ENCODE results near the gene CUEDC1.
"Not testable (repeated sequence)": the region's sequence is repeated elsewhere in the genome, so short reads cannot be mapped to it uniquely, and the experiment has no call there.

The CUEDC1 gene

DNA sequence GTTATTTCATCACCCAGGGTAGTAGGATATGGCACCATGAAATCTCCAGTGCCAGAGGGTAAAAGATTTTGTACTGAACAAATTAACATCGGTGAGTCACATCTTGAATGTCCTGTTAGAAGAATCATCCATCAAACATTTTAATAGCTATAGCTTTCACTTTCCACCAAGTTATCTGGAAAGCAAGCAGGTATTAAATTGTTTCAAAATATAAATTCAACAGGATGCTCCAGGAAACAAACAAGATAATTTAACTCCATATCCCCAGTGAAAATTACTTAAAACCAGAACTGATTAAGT, 30.4 kb upstream of the CUEDC1 start:
- DNase-seq (ENCODE audit: low read depth in 4 of 4, low spot score in 1 of 4), result no peak

DNA sequence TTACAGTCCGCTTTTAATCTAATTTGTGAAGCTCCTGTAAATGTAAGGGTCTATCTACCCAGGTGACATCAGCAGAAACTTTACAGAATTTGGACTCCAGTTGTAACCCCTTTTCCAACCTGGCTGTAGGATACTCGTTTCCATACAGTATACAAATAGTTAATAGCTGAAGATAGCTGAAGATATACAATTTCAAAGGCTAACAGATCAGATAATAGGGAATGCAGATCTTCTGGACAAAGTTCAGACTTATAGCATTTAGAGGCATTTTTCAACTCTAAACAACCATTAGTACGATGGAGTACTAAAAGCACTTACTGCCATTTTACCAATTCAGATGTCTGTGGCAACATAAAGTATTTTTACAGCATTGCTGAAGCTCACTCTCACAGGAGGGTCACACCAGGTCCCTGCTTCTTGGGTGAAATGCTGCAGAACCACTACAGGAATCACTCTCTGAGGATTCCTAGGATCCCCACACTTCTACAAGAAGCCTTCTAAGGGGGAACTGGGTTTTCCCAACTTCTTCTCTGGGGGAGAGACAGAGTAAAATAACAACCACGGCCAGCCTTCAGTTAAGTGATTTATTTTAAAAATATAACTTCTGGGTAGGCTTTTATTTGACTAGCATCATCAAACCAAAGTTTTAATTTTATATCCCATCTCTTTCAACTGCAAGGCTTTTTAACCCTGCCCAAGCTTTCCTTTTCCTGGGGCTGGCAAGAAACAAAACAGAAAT, 29.9 kb upstream of the CUEDC1 start:
- no peak for DNase-seq (ENCODE audit: low read depth in 4 of 4, low spot score in 1 of 4)

DNA sequence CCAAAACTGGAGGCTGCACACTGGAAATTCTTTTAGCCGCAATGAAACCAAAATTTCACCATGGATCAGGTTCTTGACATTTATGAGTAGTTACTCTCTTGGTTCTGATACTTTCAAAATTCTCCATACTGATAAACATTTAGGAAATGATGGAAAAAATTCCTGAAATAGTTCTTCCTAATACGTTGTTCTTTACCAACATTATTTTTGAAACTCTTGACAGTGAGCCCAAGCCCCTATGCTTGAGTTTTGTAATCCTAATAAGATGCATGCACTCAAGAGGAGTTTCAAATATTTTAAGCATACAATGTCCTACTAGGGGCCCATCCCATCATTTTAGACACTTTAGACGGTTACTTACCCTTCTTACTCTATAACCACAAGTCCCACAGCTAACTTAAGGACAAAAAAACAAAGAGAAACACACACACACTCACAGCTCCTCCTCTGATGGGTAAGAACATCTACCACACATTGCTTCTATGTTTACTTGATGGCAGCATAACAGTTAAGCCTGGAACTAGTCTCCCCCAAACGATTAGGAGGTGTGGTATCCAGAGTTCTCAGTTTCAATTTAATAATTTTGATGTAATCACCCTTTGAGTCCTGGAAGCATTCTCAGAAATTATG, 29.2 kb upstream of the CUEDC1 start:
- DNase-seq (ENCODE audit: low read depth in 4 of 4, low spot score in 1 of 4), result no peak

DNA sequence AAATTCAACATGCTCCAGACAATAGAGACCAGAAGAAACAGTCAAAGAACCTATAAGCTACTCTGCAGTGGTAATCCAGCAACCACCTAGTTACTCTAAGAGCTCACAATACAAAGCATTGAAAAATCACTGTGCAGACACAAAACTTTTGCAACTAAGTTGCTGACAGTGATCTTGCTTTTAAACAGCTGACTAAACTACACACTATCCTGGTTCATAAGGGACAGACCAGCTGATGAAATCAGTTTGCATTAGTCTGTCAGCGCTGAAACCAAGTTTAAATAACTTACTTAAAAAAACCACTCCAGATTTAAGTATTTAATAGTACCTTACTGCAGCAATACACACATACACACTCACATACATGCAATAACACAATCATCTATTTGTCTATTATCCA, 28.2 kb upstream of the CUEDC1 start:
- DNase-seq (ENCODE audit: low read depth in 4 of 4, low spot score in 1 of 4), result no peak

DNA sequence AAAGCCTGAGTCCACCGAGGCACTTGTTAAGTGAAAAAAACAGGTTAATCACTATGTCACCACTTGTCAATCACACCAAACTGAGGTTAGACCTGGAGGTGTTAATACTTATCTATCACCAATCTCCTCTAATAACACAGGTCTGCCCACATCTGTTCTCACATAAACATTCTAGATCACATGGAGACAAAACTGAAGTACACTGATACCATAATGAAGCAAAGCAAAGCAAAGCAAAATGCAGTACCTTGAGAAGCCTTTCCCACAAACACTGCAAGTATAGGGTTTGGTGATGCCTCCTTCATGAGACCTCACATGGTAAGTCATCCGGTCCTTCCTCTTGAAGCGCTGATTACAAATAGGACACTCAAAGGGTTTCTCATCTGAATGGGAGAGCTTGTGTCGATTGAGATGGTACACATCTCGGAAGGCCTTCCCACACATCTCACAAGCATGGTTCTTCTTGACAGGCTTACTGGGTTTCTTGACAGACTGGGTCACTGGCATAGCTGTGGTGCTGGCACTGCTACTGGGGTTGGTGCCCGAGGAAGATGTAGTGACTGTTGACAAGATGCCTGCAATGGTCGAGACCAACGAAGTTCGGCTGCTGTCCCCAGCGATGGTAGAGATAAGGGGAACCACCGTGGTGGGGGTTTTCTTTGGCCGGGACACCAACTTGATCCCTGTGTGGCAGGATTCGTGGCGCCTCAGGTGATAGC, 27.4 kb upstream of the CUEDC1 start:
- no peak for DNase-seq (ENCODE audit: low read depth in 4 of 4, low spot score in 1 of 4)

DNA sequence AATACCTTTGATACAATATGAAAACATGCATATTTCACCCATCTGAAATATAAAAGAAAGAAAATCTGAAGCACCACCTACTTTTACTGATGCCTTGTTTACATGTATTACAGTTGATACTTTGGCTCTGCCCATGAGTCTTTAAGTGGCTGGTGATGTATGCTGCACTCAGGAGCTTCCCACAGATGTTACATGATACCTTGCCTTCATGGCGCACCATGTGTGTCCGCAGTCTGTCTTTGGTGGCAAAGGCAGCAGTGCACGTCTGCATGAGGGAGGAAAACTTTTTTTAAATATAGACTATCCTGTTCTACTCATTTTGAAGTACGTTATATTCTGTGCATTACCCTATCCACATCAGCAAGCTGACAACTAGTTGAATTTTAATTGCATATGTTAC, 25.3 kb upstream of the CUEDC1 start:
- DNase-seq (ENCODE audit: low read depth in 4 of 4, low spot score in 1 of 4), result no peak

DNA sequence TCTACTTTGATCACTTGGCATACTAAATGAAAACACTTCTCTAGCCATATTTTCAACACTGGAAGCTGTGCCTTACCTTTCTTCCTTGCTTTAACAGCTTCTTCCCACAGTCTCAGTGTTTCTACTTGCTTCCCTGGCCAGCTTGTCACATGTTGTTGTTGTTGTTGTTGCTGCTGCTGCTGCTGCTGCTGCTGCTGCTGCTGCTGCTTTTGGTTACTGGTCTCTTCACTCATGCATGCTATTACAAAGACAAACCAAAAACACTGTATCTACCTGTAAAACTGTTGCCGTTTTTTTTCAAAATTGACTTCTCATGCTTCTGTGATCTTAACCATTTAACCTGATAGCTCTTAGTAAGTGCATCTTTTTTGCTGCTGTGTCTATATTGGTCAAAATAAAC, 23.9 kb upstream of the CUEDC1 start:
- DNase-seq (ENCODE audit: low read depth in 4 of 4, low spot score in 1 of 4), result no peak

DNA sequence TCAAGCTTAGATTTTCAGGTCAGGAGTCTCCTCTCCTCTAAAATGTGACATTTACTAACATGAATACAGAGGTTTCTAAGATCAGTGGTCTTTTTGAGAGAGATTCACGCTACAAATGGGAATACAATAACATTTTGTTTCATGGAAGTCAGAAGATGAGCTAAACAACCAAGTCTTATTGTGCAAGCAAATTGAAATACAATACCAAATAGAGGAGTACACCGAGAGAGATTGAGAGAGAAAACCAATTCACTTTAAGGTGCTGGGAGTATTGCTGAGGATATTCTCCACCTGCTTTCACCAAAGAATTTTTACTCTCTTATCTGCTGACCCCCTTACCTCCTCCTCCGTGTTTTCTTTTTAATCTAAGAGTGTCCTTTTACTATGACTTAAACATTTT, 21.4 kb upstream of the CUEDC1 start:
- DNase-seq (ENCODE audit: low read depth in 4 of 4, low spot score in 1 of 4), result no peak

DNA sequence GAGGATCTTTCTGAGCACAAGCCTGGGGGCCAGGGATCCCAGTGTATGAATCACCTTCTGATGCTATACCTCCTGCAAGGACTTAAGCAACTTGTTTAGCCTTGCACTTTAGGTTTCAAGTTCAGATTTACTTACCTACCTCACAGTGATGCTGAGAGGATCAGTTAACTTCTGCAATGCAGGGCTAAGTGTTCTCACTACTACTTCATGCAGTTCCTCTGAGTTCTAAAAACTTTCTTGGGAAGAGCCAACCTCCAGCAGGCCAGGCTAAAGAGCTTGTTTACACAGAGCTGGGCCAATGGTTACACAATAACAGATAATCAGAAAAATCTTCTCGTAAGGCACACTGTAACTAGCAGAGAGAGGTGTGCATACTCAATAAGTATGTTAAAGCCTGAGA, 19.8 kb upstream of the CUEDC1 start:
- no peak for DNase-seq (ENCODE audit: low read depth in 4 of 4, low spot score in 1 of 4)

DNA sequence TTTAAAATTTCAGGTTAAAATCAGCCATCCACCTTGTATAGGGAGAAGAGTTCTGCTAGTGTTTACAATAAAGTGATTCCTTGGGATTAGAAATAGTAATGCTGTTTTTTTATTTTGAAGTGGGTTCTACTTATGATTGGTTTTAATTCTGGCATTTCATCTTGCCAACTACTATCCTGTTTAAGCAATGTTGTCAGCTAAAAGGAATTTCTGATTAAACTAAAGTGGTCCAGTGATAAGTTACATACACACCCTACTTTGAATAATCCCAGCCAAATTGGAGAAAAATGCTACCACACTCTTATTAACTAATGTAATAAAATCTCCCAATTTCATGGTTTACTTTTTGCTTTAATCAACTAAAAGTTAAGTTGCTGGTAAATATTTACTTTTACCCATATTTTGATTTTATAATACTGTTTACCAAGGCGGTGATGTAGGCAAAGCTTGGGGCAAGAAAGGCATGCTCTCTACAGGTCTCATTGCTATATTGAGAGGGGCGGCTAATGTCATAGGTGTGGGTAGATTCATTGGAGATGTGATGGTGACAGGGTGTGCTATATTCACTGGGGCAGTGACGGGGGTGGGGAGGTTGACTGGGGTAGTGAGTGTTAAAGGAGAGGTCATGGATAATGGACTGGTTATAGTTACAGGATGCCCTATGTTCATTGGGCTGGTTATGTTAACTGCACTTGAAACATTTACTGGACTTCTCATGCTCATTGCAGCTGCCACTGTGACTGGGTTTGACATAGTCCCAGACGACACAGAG, 19.0 kb upstream of the CUEDC1 start:
- DNase-seq (ENCODE audit: low read depth in 4 of 4, low spot score in 1 of 4), result not testable (repeated sequence)

DNA sequence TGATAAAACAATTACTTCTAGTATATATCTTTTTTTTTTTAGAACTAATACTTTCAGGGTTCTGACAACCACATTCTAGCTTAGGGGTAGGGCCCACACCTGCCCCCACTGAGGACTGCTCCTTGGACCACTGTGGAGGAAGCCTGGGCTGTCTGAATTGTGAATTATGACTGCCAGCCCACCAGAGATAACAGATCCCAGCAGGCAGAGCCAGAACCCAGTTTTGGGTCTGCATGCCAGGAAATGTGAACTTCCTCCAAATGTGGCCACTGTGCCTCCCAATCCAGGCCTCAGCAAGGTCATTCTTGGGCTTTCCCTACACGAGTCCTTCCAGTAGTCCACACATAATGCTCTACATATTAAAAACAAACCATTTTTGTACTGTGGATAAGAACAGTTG, 16.9 kb upstream of the CUEDC1 start:
- DNase-seq (ENCODE audit: low read depth in 4 of 4, low spot score in 1 of 4), result no peak

DNA sequence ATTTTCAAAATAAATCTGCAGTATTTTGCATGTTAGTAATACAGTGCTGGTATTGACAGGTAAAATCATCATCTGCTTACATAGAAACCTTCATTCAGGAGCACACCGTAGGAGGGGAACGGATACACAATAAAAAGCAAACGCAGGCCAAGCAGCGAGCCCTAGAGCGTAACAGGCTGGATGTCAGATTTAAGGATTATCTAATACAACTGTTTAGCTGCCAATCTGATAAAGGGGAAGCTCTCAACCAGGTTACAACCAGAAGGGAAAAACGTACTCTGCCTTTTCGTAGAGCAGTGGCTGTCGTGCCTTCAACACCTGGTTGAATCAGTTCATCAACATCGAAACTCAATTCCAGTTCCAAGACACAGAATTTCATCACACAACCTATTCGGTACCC, 16.4 kb upstream of the CUEDC1 start:
- DNase-seq (ENCODE audit: low read depth in 4 of 4, low spot score in 1 of 4), result no peak

DNA sequence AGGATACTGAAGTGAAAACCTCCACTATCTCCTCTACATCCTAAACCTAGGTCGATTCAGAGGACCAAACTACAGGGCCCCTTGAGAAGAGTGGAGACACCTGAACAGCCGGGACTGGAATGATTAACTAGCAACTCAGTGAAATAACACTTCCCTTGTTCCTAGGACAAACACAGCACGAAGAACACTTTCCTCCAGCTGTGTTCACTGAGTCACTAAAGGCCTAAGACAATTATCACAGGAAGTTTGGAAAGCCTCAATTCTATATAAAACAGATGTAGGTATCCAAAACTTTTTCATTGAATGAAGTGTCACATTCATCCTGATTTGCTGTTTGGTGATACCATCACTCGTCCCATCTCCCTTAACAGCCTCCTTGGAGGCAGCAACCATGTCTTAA, 15.5 kb upstream of the CUEDC1 start:
- no peak for DNase-seq (ENCODE audit: low read depth in 4 of 4, low spot score in 1 of 4)

DNA sequence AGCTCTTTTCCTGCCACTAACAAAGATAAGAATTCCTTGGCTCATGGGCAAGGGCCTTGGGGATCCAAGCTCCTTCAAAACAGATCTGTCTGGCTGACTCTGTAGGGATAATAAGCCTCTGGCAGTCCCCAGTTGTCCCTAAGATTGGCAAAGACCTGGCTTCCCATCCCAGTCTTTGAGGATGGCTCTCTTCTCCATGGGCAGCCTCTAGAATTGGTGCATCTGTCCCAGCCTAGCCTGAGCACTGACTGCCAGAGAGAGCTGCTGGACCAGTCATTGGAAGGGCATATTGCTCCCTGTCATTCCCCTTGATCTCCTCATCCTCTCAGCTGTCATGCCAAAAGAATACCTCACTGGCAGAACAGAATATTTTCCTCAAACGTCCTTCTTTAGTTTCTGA, 13.2 kb upstream of the CUEDC1 start:
- no peak for DNase-seq (ENCODE audit: low read depth in 4 of 4, low spot score in 1 of 4)

DNA sequence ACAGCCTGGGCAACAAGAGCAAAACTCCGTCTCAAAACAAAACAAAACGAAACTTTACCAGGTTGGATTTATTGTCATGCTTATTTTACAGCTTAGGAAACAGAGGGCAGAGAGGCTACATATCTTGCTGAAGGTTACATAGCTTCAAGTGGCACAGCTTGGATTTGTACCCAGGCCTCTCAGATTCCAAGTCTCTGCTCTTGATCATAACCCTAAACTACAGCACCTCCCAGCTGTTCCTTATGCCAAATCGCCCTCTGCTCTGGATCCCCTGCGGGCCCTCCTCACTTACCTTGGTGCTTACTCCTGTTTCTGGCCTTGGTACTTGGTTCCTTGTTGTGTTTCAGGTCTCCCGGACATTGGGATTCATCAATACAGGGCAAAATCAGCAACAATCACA, 11.7 kb upstream of the CUEDC1 start:
- no peak for DNase-seq (ENCODE audit: low read depth in 4 of 4, low spot score in 1 of 4)

DNA sequence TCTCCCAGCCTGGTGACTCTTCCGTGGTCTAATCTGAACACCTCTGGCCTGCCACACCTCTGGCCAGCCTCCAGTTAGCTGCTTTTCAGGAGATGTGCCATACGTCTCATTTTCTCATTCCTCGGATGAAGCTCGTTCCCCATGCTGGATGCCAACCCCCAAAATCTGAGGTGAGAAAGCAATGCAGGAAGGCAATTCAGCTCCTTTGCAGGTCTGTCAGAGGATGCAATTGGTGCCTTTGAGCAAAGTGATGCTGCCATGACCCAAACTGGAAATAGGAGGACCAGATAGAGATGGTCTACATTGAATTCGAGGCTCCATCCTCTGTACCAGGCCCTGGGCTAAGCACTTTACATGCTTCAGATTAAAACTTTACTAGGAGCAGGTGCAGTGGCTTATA, 11.0 kb upstream of the CUEDC1 start:
- DNase-seq (ENCODE audit: low read depth in 4 of 4, low spot score in 1 of 4), result no peak

DNA sequence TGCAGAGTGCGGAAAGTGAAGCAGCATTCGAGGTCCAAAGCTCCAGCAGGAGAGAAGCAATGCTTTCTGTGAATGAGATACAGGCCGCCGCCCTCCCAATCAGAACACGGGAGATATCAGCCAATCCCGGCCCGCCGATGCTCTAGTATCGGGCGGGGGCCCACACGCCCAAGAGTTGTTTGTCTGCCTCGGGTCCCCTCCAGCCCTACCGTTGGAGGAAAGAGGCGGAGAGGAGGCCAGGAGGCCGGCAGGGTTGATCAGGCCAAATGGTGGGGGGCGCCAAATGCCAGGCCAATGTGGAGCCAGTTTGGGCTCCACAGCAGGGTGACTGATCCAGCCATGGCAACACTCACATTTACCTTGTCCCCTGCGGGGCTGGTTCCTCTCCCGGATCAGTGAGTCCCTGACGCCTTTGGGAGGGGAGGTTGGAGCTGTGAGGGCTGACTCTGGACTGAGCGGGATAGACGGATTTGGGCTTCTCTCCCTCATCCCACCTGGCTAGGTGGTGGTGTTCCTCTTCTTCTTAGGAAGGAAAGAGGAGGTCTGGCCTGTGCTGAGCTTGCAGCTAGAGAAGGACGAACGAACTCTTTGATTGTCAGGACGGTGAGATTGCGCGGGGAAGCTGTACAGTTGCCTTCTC, 10.4 kb upstream of the CUEDC1 start:
- DNase-seq (ENCODE audit: low read depth in 4 of 4, low spot score in 1 of 4), result no peak

DNA sequence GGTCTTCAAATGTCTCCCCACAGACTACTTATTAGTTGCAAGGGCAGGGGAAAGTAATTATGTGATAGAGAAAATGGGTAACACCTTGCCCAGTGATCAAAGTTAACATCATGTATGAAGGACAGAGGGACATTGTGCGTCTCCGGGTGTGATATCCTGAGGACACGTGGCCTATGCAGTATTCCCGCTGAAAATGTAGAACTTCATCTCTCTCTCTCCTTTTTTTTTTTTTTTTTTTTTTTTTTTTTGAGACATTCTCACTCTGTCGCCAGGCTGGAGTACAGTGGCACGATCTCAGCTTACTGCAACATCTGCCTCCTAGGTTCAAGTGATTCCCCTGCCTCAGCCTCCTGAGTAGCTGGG, 7.9 kb upstream of the CUEDC1 start:
- no peak for DNase-seq (ENCODE audit: low read depth in 4 of 4, low spot score in 1 of 4)

DNA sequence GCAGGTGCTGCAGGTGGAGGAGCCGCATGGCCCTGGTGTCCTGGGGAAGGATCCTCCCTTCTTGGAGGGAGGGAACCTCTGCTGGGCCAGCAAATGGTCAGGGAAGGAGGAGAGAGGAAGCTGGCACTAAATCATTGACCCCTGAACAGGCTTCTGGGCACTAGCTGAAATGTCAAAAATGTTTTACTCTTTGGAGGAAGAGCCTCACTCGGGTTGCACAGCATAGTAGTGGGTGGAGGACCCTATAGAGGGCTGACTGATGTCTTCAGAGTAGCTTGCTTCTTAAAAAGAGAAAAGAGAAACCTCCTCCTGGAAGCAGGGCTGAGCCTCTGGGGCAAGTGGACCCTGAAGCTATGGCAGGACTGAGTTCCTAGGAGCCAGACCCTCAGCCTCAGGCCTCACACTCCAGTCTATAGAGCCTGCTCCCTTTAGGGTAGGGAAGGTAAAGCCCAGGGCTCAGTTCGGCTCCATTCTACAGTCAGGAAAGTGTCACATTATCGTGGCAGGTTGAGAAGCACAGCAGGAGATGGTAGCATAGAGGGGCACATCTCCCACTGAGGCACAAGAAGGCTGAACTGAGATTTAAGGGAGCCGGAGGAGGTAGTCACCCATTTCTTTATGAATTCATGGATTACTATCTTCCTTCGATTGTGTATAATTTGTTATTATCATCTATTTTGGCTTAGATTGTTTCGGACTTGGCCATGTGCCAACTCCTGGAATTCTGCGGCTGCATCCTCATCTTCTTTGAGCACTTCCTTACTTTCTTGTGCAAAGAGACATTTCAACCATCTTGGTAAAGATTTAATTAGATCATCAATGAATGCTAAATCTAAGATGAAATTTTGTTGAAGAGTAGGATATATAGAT, 7.3 kb upstream of the CUEDC1 start:
- no peak for DNase-seq (ENCODE audit: low read depth in 4 of 4, low spot score in 1 of 4)

DNA sequence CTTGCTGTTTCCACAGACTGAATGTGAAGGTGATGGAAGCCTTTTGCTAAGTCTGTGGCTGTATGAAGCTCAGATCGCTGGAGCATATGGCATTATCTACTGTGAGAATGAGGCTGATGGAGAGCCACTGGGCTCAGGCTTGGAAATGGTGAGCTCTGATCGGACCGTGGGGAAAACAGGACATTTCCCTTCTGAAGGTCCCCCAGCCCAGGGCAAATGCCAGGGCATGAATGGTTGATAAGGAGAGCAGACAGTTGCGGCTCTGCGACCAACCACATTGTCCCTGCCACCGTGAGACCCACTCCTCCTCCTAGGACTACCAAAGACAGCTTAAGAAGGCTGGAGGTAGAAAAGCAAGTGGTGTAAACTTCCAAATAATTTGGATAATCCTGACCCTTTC, 4.7 kb upstream of the CUEDC1 start:
- no peak for DNase-seq (ENCODE audit: low read depth in 4 of 4, low spot score in 1 of 4)

DNA sequence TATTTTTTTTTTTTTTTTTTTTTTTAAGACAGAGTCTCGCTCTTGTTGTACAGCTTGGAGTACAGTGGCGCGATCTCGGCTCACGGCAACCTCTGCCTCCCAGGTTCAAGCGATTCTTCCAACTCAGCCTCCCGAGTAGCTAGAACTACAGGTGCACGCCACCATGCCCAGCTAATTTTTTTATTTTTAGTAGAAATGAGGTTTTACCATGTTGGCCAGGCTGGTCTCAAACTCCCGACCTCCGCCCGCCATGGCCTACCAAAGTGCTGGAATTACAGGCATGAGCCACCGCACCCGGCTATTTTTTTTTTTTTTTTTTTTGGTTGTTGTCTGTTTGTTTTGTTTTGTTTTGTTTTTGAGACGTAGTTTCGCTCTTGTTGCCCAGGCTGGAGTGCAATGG, 3.2 kb upstream of the CUEDC1 start:
- not testable (repeated sequence) for DNase-seq (ENCODE audit: low read depth in 4 of 4, low spot score in 1 of 4)
